SK-N-SH (cell line): ENCODE results near the gene VIPR2. TPM values are rescaled to one million over a fixed set of nuclear protein-coding genes. Genes with fewer than 3 reads are reported as not detected.

Experiments used
- CTCF ChIA-PET: fragments of 300-600, 350-600 bp; formaldehyde crosslinking; extraction: SDS; loops from one replicate; lab custom pipeline; 2021; lab: Yijun Ruan, JAX
- POLR2A ChIA-PET: fragments of 350-600 bp; sonication (Branson Sonifier 250); formaldehyde crosslinking; extraction: SDS; loops from one replicate; lab custom pipeline; 2020; ENCODE audit warnings: antibody characterized with exemption, inconsistent platforms; lab: Yijun Ruan, JAX
- DNase-seq: peaks from one replicate; pipeline ENCODE4 v3.0.0; 2012
- H2AFZ ChIP-seq: fragments of 200-600 bp; sonication (generic); 2 replicates; pipeline ENCODE4 v1.8.1; 2016; ENCODE audit warnings: antibody characterized with exemption, mild to moderate bottlenecking, low read depth
- H3F3A ChIP-seq: fragments of 200-600 bp; sonication (generic); replicated peaks from 2 replicates; pipeline ENCODE3; 2016; ENCODE audit warnings: antibody characterized with exemption, mild to moderate bottlenecking; ENCODE audit not compliant: insufficient read depth
- H3K27ac ChIP-seq, 2 experiments: fragments of 200-500 bp in 1 of 2; fragments of 200-600 bp in 1 of 2; sonication (Bioruptor generic) in 1 of 2; sonication (generic), shearing (Covaris generic) in 1 of 2; 2 replicates each; pipeline versions ENCODE4 v1.5.1 to v1.6.1; 2014 to 2016; ENCODE audit warnings: low read depth in 2 of 2, inconsistent platforms in 1 of 2, low read length in 1 of 2, mild to moderate bottlenecking in 1 of 2, mixed read lengths in 1 of 2
- H3K27me3 ChIP-seq: fragments of 200-600 bp; sonication (generic), shearing (Covaris generic); 2 replicates; pipeline ENCODE4 v1.6.1; 2016; ENCODE audit warnings: mixed run types; ENCODE audit not compliant: insufficient read depth
- H3K36me3 ChIP-seq, 2 experiments: fragments of 200-500 bp in 1 of 2; fragments of 200-600 bp in 1 of 2; sonication (Bioruptor generic) in 1 of 2; sonication (generic) in 1 of 2; replicated peaks in 1 of 2; 2 replicates each; pipeline versions ENCODE3 to v1.5.1; 2014 to 2016; ENCODE audit warnings: low read length in 1 of 2, mild to moderate bottlenecking in 1 of 2; ENCODE audit not compliant: insufficient read depth in 2 of 2, control insufficient read depth in 1 of 2
- H3K4me1 ChIP-seq, 2 experiments: fragments of 200-500 bp in 1 of 2; fragments of 200-600 bp in 1 of 2; sonication (Bioruptor generic) in 1 of 2; sonication (generic), shearing (Covaris generic) in 1 of 2; 2 replicates each; pipeline versions ENCODE4 v1.5.1 to v1.6.1; 2014 to 2016; ENCODE audit warnings: low read depth in 1 of 2, low read length in 1 of 2, mixed run types in 1 of 2; ENCODE audit not compliant: insufficient read depth in 2 of 2, control insufficient read depth in 1 of 2
- H3K4me2 ChIP-seq: fragments of 200-600 bp; sonication (generic), shearing (Covaris generic); 2 replicates; pipeline ENCODE4 v1.6.1; 2017; ENCODE audit warnings: mixed run types
- H3K4me3 ChIP-seq, 2 experiments: fragments of 200-500 bp in 1 of 2; fragments of 200-600 bp in 1 of 2; sonication (Bioruptor generic) in 1 of 2; sonication (generic), shearing (Covaris generic) in 1 of 2; 2 replicates each; pipeline versions ENCODE4 v1.5.1 to v1.8.1; 2014 to 2016; ENCODE audit warnings: low read depth in 2 of 2, inconsistent platforms in 1 of 2, low read length in 1 of 2, mild to moderate bottlenecking in 1 of 2, mixed read lengths in 1 of 2, moderate library complexity in 1 of 2
- H3K79me2 ChIP-seq: fragments of 200-600 bp; sonication (generic); 2 replicates; pipeline ENCODE4 v1.8.1; 2017; ENCODE audit warnings: mild to moderate bottlenecking; ENCODE audit not compliant: insufficient read depth
- H3K9ac ChIP-seq: fragments of 200-600 bp; sonication (generic); 2 replicates; pipeline ENCODE4 v1.6.1; 2017; ENCODE audit warnings: mixed run types
- H3K9me2 ChIP-seq: fragments of 200-600 bp; sonication (generic); 2 replicates; pipeline ENCODE4 v1.6.1; 2017; ENCODE audit warnings: mixed run types
- H3K9me3 ChIP-seq: fragments of 200-600 bp; sonication (generic); 2 replicates; pipeline ENCODE4 v1.6.1; 2017; ENCODE audit warnings: mixed run types, mild to moderate bottlenecking, moderate library complexity
- H4K20me1 ChIP-seq: fragments of 200-600 bp; sonication (generic); 2 replicates; pipeline ENCODE4 v1.6.1; 2017; ENCODE audit warnings: mild to moderate bottlenecking, mixed run types; ENCODE audit not compliant: insufficient read depth
- EP300 ChIP-seq, 2 experiments: IDR thresholded peaks; 2 replicates each; pipeline versions ENCODE4 v1.4.0 to v1.6.1; 2012; ENCODE audit warnings: borderline replicate concordance in 1 of 2, low read depth in 1 of 2, low read length in 1 of 2
- EZH2phosphoT487 ChIP-seq: fragments of 200-600 bp; sonication (generic); IDR thresholded peaks from 2 replicates; pipeline ENCODE4 v1.6.1; 2017; ENCODE audit warnings: low read depth, mixed run types, mild to moderate bottlenecking, antibody characterized with exemption, moderate library complexity, borderline replicate concordance
- FOXJ3 ChIP-seq: sonication (generic); formaldehyde crosslinking; IDR thresholded peaks from 2 replicates; pipeline ENCODE4 v1.5.1; 2020; ENCODE audit warnings: mild to moderate bottlenecking, missing genetic modification reagents
- FOXM1 ChIP-seq: IDR thresholded peaks from 2 replicates; pipeline ENCODE4 v1.4.0; 2012; ENCODE audit warnings: low read depth, mild to moderate bottlenecking
- GABPA ChIP-seq: IDR thresholded peaks from 2 replicates; pipeline ENCODE4 v1.4.0; 2012; ENCODE audit warnings: low read depth, mild to moderate bottlenecking
- GATA2 ChIP-seq: sonication (generic); formaldehyde crosslinking; IDR thresholded peaks from 2 replicates; pipeline ENCODE4 v1.5.0; 2020; ENCODE audit warnings: mild to moderate bottlenecking, missing genetic modification reagents
- JUND ChIP-seq: IDR thresholded peaks from 2 replicates; pipeline ENCODE4 v1.4.0; 2012
- MAX ChIP-seq: IDR thresholded peaks from 2 replicates; pipeline ENCODE4 v1.4.0; 2012; ENCODE audit warnings: low read depth
- MEF2A ChIP-seq: IDR thresholded peaks from 2 replicates; pipeline ENCODE4 v1.4.0; 2012; ENCODE audit warnings: low read depth, borderline replicate concordance
- NFIC ChIP-seq: IDR thresholded peaks from 2 replicates; pipeline ENCODE4 v1.4.0; 2012; ENCODE audit warnings: borderline replicate concordance
- NRF1 ChIP-seq: IDR thresholded peaks from 2 replicates; pipeline ENCODE4 v1.6.1; 2012; ENCODE audit warnings: low read depth, mild to moderate bottlenecking, low read length
- POLR2AphosphoS5 ChIP-seq: IDR thresholded peaks from 2 replicates; pipeline ENCODE4 v1.6.1; 2012; ENCODE audit warnings: low read depth, low read length
- RFX5 ChIP-seq: IDR thresholded peaks from 2 replicates; pipeline ENCODE4 v1.6.1; 2012; ENCODE audit warnings: mild to moderate bottlenecking, improper control_type of control experiment, low read length
- SIN3A ChIP-seq: IDR thresholded peaks from 2 replicates; pipeline ENCODE4 v1.6.1; 2012; ENCODE audit warnings: low read depth, mild to moderate bottlenecking, low read length, moderate library complexity, borderline replicate concordance
- SMC3 ChIP-seq: IDR thresholded peaks from 2 replicates; pipeline ENCODE4 v1.6.1; 2012; ENCODE audit warnings: low read depth, low read length, improper control_type of control experiment
- TEAD4 ChIP-seq: IDR thresholded peaks from 2 replicates; pipeline ENCODE4 v1.4.0; 2012; ENCODE audit warnings: mild to moderate bottlenecking, borderline replicate concordance; ENCODE audit not compliant: insufficient read depth
- YY1 ChIP-seq: IDR thresholded peaks from 2 replicates; pipeline ENCODE4 v1.4.0; 2012; ENCODE audit warnings: low read depth, mild to moderate bottlenecking
- WGBS: methylation state at CpG from one replicate; pipeline ENCODE4 v1.1.6; 2017; ENCODE audit warnings: low lambda C conversion rate; 5-methylcytosine and 5-hydroxymethylcytosine counted together
- polyA plus RNA-seq, 3 experiments: library from polyadenylated mRNA; depleted of rRNA; stranded (reverse); fragments of >200 nt; gene quantifications; 2 replicates each; pipeline ENCODE4 v1.2.3, GENCODE V29; 2012
- TF ChIP-seq, protein P1 (sequence below): IDR thresholded peaks from 2 replicates; pipeline ENCODE4 v1.4.0; 2012; ENCODE audit warnings: low read depth, borderline replicate concordance
- TF ChIP-seq, protein P2 (sequence below): fragments of 150-350 bp; IDR thresholded peaks from 2 replicates; pipeline ENCODE4 v1.6.1; 2017; ENCODE audit warnings: antibody characterized with exemption, low read length, low read depth, borderline replicate concordance
- TF ChIP-seq, protein P3 (sequence below): IDR thresholded peaks from 2 replicates; pipeline ENCODE4; 2012

The VIPR2 gene
- polyA plus RNA-seq, 1 of the 3 experiments (the other 2 are of a cell fraction) = not detected

- H3K9me2 ChIP-seq = no peaks in the 10 kb centered on the region
- no peaks in the 10 kb centered on the region for H3K36me3 ChIP-seq
- ChIA-PET CTCF (interaction anchor here (1.0 kb wide), 1 partner anchor 26 kb away, joined by 3 read pairs; no protein-coding TSS in a partner anchor), POLR2A (no interaction called here)
- TF ChIP-seq, protein P1, sequence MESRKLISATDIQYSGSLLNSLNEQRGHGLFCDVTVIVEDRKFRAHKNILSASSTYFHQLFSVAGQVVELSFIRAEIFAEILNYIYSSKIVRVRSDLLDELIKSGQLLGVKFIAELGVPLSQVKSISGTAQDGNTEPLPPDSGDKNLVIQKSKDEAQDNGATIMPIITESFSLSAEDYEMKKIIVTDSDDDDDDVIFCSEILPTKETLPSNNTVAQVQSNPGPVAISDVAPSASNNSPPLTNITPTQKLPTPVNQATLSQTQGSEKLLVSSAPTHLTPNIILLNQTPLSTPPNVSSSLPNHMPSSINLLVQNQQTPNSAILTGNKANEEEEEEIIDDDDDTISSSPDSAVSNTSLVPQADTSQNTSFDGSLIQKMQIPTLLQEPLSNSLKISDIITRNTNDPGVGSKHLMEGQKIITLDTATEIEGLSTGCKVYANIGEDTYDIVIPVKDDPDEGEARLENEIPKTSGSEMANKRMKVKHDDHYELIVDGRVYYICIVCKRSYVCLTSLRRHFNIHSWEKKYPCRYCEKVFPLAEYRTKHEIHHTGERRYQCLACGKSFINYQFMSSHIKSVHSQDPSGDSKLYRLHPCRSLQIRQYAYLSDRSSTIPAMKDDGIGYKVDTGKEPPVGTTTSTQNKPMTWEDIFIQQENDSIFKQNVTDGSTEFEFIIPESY = no peak
- TF ChIP-seq MEF2A (no peak), POLR2AphosphoS5 (no peak), GABPA (no peak), JUND (no peak), NRF1 (no peak), FOXM1 (no peak), MAX (no peak), EP300 (IDR thresholded peaks at IDR 0.05; ENCODE audit: borderline replicate concordance in 1 of 2, low read depth in 1 of 2, low read length in 1 of 2) (no peak), GATA2 (no peak), SIN3A (no peak), RFX5 (no peak), YY1 (no peak), TEAD4 (no peak), NFIC (no peak), EZH2phosphoT487 (no peak), FOXJ3 (CRISPR knock-in tag) (no peak), SMC3 (no peak)
- TF ChIP-seq, protein P2, sequence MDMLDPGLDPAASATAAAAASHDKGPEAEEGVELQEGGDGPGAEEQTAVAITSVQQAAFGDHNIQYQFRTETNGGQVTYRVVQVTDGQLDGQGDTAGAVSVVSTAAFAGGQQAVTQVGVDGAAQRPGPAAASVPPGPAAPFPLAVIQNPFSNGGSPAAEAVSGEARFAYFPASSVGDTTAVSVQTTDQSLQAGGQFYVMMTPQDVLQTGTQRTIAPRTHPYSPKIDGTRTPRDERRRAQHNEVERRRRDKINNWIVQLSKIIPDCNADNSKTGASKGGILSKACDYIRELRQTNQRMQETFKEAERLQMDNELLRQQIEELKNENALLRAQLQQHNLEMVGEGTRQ = no peak
- TF ChIP-seq, protein P3, sequence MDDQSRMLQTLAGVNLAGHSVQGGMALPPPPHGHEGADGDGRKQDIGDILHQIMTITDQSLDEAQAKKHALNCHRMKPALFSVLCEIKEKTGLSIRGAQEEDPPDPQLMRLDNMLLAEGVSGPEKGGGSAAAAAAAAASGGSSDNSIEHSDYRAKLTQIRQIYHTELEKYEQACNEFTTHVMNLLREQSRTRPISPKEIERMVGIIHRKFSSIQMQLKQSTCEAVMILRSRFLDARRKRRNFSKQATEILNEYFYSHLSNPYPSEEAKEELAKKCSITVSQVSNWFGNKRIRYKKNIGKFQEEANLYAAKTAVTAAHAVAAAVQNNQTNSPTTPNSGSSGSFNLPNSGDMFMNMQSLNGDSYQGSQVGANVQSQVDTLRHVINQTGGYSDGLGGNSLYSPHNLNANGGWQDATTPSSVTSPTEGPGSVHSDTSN = no peak
- no peaks in the 10 kb centered on the region for H3F3A ChIP-seq
- H3K4me2 ChIP-seq = no peak overlapping the region
- H3K4me3 ChIP-seq = no peak overlapping the region
- H3K4me1 ChIP-seq = no peaks in the 10 kb centered on the region
- H2AFZ ChIP-seq = no peak overlapping the region
- DNase-seq = no peak
- WGBS = 78% methylated on average over 18 of the region's 18 CpGs
- H3K9ac ChIP-seq = no peak overlapping the region
- no peak overlapping the region for H3K27ac ChIP-seq
- H4K20me1 ChIP-seq = no peaks in the 10 kb centered on the region
- H3K9me3 ChIP-seq = no peaks in the 10 kb centered on the region
- no peaks in the 10 kb centered on the region for H3K27me3 ChIP-seq
- no peaks in the 10 kb centered on the region for H3K79me2 ChIP-seq
Observed at GRCh38 chr7:159005618-159006017, 139.0 kb downstream of the VIPR2 start.
